ENCODE results near the gene GJB2.

DNA sequence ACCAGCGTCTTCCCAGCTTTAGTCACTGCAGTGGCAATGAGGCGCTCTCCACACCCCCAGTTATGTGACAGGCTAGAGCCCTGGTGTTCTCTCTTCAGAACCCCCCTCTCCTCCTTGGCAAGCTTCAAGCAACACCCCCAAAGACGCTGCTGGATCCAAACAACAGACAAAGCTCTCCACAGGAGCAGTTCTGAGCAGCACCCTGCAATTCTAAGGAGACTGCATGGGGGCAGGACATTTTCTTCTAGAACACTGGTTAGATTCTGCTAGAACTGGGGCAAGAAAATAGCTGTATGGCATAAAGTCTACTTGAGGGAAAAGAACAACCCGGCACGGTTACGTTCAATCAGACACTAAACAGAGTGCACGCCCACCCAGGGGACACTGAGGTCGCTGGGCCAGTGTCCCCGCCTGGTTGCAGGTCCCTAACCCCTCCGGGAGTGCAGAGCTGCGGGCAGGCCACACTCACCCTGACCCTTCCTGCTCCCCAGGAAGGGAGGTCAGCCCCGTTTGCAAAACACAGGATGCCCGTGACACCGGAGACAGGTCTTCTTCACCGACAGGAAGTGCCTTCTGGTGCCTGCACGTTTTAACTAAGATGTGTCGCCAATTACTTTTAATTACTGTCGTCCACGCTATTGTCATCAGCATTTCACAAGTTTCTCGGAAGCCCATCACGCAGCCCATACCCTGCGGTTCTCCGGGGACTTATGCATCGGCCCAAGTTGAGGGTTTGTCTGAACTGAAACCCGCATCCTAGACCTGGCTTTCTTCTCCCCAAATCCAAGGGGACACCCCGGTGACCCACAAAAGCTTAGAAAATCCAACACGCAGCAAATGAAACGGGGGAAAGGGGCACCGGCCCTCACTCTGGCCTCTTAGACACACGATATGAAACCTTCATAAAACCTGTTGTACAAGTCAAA lies 38.4 kb upstream of the GJB2 start:
- TF ChIP-seq ZFP30 (CRISPR knock-in tag; IDR thresholded peaks at IDR 0.05) (no peak), ESRRG (CRISPR knock-in tag; IDR thresholded peaks at IDR 0.05) (no peak), PPARA (CRISPR knock-in tag; IDR thresholded peaks at IDR 0.05; ENCODE audit: borderline replicate concordance) (no peak), ZNF70 (CRISPR knock-in tag; IDR thresholded peaks at IDR 0.05) (no peak), ZC3H10 (CRISPR knock-in tag; IDR thresholded peaks at IDR 0.05) (no peak), ARNTL (CRISPR knock-in tag; IDR thresholded peaks at IDR 0.05; ENCODE audit: borderline replicate concordance, low read depth) (no peak), ISL1 (CRISPR knock-in tag; IDR thresholded peaks at IDR 0.05) (no peak), TOX (CRISPR knock-in tag; IDR thresholded peaks at IDR 0.05; ENCODE audit: borderline replicate concordance) (no peak), ZFP3 (CRISPR knock-in tag; IDR thresholded peaks at IDR 0.05) (no peak), SNAI2 (CRISPR knock-in tag; IDR thresholded peaks at IDR 0.05) (no peak)
- TF ChIP-seq, protein P1, sequence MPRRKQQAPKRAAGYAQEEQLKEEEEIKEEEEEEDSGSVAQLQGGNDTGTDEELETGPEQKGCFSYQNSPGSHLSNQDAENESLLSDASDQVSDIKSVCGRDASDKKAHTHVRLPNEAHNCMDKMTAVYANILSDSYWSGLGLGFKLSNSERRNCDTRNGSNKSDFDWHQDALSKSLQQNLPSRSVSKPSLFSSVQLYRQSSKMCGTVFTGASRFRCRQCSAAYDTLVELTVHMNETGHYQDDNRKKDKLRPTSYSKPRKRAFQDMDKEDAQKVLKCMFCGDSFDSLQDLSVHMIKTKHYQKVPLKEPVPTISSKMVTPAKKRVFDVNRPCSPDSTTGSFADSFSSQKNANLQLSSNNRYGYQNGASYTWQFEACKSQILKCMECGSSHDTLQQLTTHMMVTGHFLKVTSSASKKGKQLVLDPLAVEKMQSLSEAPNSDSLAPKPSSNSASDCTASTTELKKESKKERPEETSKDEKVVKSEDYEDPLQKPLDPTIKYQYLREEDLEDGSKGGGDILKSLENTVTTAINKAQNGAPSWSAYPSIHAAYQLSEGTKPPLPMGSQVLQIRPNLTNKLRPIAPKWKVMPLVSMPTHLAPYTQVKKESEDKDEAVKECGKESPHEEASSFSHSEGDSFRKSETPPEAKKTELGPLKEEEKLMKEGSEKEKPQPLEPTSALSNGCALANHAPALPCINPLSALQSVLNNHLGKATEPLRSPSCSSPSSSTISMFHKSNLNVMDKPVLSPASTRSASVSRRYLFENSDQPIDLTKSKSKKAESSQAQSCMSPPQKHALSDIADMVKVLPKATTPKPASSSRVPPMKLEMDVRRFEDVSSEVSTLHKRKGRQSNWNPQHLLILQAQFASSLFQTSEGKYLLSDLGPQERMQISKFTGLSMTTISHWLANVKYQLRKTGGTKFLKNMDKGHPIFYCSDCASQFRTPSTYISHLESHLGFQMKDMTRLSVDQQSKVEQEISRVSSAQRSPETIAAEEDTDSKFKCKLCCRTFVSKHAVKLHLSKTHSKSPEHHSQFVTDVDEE (CRISPR knock-in tag; IDR thresholded peaks at IDR 0.05), result no peak
- TF ChIP-seq, protein P2, sequence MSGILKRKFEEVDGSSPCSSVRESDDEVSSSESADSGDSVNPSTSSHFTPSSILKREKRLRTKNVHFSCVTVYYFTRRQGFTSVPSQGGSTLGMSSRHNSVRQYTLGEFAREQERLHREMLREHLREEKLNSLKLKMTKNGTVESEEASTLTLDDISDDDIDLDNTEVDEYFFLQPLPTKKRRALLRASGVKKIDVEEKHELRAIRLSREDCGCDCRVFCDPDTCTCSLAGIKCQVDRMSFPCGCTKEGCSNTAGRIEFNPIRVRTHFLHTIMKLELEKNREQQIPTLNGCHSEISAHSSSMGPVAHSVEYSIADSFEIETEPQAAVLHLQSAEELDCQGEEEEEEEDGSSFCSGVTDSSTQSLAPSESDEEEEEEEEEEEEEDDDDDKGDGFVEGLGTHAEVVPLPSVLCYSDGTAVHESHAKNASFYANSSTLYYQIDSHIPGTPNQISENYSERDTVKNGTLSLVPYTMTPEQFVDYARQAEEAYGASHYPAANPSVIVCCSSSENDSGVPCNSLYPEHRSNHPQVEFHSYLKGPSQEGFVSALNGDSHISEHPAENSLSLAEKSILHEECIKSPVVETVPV (CRISPR knock-in tag; IDR thresholded peaks at IDR 0.05), result no peak
- TF ChIP-seq, protein P3, sequence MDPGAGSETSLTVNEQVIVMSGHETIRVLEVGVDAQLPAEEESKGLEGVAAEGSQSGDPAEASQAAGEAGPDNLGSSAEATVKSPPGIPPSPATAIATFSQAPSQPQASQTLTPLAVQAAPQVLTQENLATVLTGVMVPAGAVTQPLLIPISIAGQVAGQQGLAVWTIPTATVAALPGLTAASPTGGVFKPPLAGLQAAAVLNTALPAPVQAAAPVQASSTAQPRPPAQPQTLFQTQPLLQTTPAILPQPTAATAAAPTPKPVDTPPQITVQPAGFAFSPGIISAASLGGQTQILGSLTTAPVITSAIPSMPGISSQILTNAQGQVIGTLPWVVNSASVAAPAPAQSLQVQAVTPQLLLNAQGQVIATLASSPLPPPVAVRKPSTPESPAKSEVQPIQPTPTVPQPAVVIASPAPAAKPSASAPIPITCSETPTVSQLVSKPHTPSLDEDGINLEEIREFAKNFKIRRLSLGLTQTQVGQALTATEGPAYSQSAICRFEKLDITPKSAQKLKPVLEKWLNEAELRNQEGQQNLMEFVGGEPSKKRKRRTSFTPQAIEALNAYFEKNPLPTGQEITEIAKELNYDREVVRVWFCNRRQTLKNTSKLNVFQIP (CRISPR knock-in tag; IDR thresholded peaks at IDR 0.05; ENCODE audit: borderline replicate concordance, low read depth), result no peak
- TF ChIP-seq, protein P4, sequence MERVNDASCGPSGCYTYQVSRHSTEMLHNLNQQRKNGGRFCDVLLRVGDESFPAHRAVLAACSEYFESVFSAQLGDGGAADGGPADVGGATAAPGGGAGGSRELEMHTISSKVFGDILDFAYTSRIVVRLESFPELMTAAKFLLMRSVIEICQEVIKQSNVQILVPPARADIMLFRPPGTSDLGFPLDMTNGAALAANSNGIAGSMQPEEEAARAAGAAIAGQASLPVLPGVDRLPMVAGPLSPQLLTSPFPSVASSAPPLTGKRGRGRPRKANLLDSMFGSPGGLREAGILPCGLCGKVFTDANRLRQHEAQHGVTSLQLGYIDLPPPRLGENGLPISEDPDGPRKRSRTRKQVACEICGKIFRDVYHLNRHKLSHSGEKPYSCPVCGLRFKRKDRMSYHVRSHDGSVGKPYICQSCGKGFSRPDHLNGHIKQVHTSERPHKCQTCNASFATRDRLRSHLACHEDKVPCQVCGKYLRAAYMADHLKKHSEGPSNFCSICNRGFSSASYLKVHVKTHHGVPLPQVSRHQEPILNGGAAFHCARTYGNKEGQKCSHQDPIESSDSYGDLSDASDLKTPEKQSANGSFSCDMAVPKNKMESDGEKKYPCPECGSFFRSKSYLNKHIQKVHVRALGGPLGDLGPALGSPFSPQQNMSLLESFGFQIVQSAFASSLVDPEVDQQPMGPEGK (CRISPR knock-in tag; IDR thresholded peaks at IDR 0.05; ENCODE audit: borderline replicate concordance), result no peak
